HG02840 (cell line): ENCODE results near the gene MYO18B.

Experiments used
- ATAC-seq: cut with Tn5 transposase; IDR thresholded peaks from one replicate; pipeline ENCODE4 v1.9.1; 2021; ENCODE audit warnings: mild to moderate bottlenecking, moderate library complexity, moderate number of reproducible peaks; ENCODE audit not compliant: unreplicated experiment, low FRiP score

Gene MYO18B

GRCh38 chr22:25817092-25817943 lies 75.3 kb downstream of the MYO18B start:
- ATAC-seq: no peak

DNA sequence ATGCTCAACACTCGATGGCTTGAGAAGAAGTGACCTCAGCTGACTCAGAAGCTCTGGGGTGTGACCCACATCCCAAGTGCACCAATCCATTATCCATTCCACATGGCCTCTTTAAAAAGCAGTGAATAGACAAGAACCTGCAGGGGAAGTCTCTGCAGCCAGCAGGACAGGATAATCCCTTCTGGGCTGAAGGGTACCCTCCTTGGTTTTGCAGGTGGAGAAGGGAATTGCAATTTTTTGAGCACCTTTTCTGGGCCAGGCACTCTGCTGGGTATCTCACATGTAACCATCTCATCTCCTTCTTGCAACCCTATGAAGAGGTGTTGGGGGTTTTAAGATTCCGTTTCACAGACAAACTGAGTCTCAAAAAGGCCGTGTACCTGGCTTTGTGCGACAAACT lies 76.6 kb downstream of the MYO18B start:
- ATAC-seq: no peak

DNA sequence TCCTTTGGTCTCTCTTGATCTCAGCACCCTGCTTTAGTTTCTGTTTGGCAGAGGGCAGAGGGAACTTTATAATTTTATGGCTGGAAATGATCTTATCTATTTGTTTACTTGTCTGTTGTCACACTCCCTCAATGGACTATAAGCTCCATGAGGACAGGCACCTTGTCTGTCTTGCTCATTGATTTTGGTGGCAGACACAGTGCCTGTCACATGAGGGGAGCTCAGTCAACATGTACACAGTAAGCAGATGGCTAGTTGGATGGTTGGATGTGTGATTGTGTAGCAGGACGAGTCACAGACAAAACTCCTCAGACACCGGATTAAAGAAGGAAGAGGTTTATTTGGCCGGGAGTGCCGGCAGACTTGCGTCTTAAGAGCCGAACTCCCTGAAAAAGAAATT lies 80.4 kb downstream of the MYO18B start:
- ATAC-seq: no peak

DNA sequence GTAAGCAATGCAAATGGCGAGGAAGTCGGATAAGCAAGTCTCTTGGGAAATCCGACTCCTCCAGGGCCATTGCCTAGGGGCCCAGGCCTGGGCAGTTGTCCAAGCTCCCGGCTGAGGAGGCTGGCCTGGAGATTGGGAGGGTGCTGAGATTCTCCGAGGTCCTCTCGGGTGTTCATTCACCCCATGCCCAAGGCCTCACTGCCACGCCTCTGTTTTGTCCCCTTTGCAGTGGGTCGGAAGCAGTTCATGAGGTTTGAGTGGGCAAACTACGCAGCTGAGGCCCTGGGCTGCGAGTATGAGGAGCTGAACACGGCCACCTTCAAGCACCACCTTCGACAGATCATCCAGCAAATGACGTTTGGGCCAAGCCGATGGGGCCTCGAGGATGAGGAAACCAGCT lies 81.3 kb downstream of the MYO18B start:
- ATAC-seq: no peak

DNA sequence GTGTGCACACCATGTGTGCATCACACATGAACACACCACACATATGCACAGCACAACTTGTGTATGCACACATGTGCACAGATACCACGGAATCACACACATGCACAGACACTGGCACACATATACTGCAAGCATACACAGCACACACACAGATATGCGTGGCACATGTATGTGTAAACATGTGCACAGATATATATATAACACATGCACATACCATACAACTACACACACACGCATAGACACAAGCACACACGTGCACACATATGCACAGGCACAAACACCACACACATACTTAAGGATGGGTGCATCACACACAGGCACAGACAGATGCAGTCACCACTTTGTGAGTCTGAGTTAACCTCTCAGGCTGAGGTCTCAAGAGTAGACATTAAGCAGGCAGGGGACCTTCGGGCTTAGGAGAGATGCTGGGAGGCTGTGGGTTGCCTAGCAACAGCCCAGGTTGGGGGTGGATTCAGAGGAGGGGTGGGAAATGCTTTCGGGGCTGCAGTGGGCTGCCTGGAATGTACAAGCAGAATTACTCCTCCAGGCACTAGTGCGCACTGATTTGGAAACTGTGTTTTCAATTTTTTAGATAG lies 82.9 kb downstream of the MYO18B start:
- no peak for ATAC-seq

DNA sequence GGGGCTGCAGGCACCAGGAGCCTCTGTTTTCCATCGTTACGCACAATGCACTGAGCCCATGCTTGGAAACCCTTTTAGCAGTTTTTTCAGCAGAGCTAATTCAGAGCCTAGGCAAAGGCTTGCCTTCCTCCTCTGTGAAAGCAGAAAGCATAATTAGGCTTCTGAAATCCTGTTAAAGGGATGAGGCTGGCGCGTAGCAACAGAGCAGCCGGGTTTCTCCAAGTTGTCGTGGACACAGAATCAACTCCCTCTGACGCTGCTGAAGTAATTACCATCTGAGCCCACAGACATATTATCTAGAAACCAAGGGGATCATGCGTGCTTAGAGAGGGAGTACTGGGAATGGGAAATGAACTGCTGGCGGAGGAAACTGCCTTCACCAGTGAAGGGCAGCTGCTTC lies 85.4 kb downstream of the MYO18B start:
- no peak for ATAC-seq

DNA sequence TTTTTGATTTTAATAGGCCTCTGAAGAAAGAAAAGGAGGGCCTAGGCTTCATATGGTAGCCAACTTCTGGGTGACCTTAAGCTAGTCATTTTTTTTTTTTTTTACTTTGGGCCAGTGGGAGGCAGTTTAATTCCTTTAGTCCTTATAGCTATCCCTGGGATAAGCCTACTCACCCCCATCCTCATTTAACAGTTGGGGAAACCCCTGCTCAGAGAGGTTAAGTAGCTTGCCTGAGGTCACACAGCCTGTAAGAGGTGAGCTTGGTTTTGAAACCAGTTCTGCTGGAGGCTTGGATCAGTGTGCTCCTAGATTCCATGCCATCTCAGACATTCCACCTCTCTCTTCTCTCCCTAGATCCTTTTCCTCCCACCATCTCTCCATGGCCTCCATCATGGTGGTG lies 86.4 kb downstream of the MYO18B start:
- ATAC-seq: no peak

DNA sequence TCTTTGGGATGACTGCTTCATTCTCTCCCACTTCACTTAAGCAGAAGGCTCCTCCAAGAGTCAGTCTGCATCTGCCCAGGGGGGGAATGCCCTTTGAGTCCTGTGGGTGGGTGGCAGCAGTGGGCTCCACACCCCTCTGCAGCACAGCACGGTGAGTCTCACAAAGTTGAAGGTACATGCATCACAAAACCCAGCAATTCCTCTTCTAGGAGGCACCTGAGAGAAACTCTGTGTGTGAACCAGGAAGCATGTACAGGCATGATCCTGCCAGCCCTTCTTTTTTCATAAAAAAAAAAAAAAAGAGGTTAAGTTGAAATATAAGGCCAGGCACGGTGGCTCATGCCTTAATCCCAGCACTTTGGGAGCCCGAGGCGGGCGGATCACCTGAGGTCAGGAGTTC lies 87.2 kb downstream of the MYO18B start:
- no peak for ATAC-seq

GRCh38 chr22:25829808-25830777 lies 88.1 kb downstream of the MYO18B start:
- no peak for ATAC-seq

DNA sequence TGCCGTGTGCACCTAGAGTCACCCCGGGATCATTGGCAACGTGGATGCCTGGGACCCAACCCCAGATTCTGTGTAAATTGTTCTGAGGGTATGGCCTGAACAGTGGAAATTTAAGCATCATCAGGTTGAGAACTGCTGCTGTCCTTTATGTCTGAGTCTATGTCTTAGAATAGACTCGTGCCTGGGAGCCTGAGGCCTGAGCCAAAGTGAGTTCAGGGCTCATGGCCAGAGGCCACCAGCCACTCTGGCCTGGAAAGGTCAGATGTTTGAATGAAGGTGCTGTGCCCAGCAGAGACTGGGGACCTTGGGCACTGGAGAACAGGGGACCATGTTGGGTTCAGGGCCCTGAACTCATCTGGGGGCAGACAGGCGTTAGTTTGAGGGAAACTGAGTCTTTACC lies 91.1 kb downstream of the MYO18B start:
- ATAC-seq: no peak

DNA sequence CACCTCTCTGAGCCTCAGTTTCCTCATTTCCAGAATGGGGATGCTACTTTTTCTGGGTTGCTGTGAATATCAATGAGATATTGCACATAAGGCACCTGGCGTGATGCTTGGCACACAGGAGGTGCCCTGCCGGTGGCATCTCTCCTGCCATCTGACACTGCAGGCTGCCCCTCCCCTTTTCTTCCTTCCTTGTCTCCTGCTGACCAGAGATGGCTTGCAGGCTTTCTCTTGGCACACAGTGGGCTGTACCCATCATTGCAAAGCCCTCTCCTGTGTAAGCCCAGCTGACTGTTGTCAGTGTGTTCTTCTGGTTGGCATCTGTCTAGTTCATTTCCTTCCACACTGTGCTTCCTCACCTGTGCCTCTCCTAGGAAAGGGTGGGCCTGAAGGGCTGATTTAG lies 91.7 kb downstream of the MYO18B start:
- no peak for ATAC-seq

- no peak for ATAC-seq
Observed at GRCh38 chr22:25834490-25834889, 92.5 kb downstream of the MYO18B start.

GRCh38 chr22:25835348-25835747 lies 93.4 kb downstream of the MYO18B start:
- ATAC-seq: no peak

DNA sequence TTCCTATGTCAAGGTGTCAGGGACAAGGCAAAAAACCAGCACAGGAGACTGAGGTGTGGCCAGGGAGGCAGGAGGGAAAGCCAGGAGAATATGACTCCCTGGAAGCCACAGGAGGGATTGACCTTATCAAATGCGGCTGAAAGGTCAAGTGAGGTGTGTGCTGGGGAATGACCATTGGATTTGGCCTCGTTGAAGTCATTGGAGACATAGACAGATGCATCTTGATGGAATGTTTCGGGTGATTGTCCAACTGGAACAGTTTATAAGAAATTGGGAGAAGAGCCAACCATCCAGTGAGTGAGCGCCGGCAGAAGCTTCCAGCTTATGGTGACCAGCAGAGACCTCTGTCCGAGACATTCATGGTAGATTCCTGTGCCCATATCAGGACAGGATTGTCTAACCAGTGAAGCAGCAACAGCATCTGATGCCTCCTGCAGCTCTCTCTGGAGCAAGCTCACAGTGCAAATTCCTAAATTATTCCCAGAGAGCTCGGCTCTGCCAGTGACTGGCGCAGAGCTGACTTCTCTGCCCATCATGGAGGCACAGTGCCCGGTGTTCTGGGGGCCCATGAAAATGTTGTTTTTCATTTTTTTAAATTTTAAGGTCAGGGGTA lies 95.4 kb downstream of the MYO18B start:
- no peak for ATAC-seq

DNA sequence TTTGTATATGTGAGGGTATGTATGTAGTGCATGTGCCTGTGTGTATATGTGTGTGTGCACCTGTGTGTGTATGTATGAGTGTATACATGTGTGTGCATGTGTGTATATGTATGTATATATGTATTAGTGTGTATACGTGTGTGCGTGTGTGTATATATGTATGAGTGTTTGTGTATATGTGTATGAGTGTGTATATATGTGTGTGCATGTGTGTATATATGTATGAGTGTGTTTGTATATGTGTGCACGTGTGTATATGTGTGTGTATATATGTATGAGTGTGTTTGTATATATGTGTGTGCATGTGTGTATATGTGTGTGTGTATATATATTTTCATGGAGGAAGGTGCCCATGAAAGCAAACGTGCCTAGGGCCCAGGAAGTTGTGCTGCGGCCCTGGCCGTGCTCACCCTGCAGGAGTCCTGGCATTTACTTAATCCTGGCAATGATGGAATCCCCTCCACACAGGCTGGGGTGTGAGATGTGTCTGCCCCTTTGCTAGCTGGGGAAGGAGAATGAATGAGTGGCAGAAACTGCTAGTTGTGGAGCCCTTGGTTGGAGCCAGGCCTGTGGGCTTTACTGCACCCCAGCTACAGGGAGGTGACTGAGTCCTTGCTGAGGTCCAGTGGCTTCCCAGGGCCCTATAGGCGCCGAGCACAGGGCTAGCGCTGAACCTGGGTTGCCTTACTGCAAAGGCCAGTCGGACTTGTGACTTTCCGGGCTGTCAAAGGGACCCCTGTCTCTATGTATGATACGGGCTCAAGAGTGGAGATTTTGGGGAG lies 97.2 kb downstream of the MYO18B start:
- no peak for ATAC-seq

GRCh38 chr22:25839755-25840154 lies 97.8 kb downstream of the MYO18B start:
- ATAC-seq: no peak

GRCh38 chr22:25840167-25840566 lies 98.2 kb downstream of the MYO18B start:
- no peak for ATAC-seq

GRCh38 chr22:25840891-25841290 lies 98.9 kb downstream of the MYO18B start:
- no peak for ATAC-seq

DNA sequence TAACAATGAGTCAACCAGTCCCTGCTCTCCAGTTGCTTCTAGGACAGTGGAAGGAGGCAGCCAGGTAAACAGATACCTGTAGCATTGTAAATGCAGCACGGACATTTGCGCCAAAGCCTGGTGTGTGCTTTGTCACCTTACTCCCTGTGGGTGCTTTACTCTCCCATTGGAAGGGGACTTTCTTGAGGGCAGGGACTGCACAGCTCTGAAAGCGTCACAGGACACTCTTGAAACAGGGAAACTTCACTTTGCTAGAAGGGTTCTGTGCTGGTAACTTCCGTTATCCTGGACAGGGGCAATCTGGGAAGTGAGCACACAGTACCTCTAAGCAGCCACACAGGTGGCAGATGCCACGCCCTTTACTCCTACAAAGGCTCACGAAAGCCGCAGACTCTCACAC lies 99.8 kb downstream of the MYO18B start:
- ATAC-seq: no peak
